Spleen (tissue), 11 donors: ENCODE measurements around the gene SIPA1. TPM values are rescaled to one million over a fixed set of nuclear protein-coding genes. Genes with fewer than 3 reads are reported as not detected.
A peak's percentile ranks its signal among the peaks of the same experiment; 100 is the strongest.

ENCODE experiments used
- DNase-seq: peaks from one replicate; pipeline ENCODE4 v3.0.0-alpha.2; 2020
- H3K27ac ChIP-seq, 8 donors: fragments of 200-600 bp; sonication (generic) in 7 of 8; 1 replicate in 4 of 8; 2 replicates in 4 of 8; pipeline versions ENCODE4 v1.5.0 to v1.8.0; 2016 to 2021; ENCODE audit warnings: inconsistent platforms in 4 of 8, mild to moderate bottlenecking in 4 of 8, moderate library complexity in 1 of 8
- H3K27me3 ChIP-seq, 7 donors: fragments of 200-600 bp; sonication (generic) in 6 of 7; replicated peaks in 1 of 7; 1 replicate in 4 of 7; 2 replicates in 3 of 7; pipeline versions ENCODE4 v1.5.0 to v1.8.0; 2016 to 2021; ENCODE audit warnings: inconsistent platforms in 3 of 7, mild to moderate bottlenecking in 1 of 7
- H3K36me3 ChIP-seq, 6 donors: fragments of 200-600 bp; sonication (generic) in 5 of 6; 1 replicate in 4 of 6; 2 replicates in 2 of 6; pipeline versions ENCODE4 v1.5.0 to v1.8.0; 2016 to 2021; ENCODE audit warnings: inconsistent platforms in 2 of 6
- H3K4me1 ChIP-seq, 6 donors: fragments of 200-600 bp; sonication (generic) in 5 of 6; 1 replicate in 3 of 6; 2 replicates in 3 of 6; pipeline versions ENCODE4 v1.5.0 to v1.8.0; 2016 to 2021; ENCODE audit warnings: inconsistent platforms in 3 of 6
- H3K4me3 ChIP-seq, 8 donors: fragments of 200-600 bp; sonication (generic) in 7 of 8; 1 replicate in 4 of 8; 2 replicates in 4 of 8; pipeline versions ENCODE4 v1.5.0 to v1.8.0; 2016 to 2021; ENCODE audit warnings: inconsistent platforms in 4 of 8, mild to moderate bottlenecking in 4 of 8, moderate library complexity in 2 of 8
- H3K9me3 ChIP-seq, 8 donors: fragments of 200-600 bp; sonication (generic) in 7 of 8; 1 replicate in 4 of 8; 2 replicates in 4 of 8; pipeline versions ENCODE4 v1.5.0 to v1.8.0; 2016 to 2021; ENCODE audit warnings: inconsistent platforms in 4 of 8
- POLR2A ChIP-seq, 3 donors: fragments of 450-650 bp; IDR thresholded peaks; one replicate each; pipeline ENCODE4 v1.5.1; 2017; ENCODE audit warnings: antibody characterized with exemption in 3 of 3, mild to moderate bottlenecking in 1 of 3
- POLR2AphosphoS5 ChIP-seq, 3 donors: sonication (generic); formaldehyde crosslinking; IDR thresholded peaks; one replicate each; pipeline ENCODE4 v1.5.1; 2017; ENCODE audit warnings: antibody characterized with exemption in 3 of 3
- WGBS, 5 donors: extraction: QIAGEN DNeasy Blood & Tissue Kit in 3 of 5; methylation state at CpG; one replicate each; pipeline versions ENCODE4 v1.1.5 to v1.1.7; 2013 to 2018; 5-methylcytosine and 5-hydroxymethylcytosine counted together
- intact Hi-C: fragments of 100-400 bp; cut with DNase I; formaldehyde crosslinking; loops from one replicate; pipeline ENCODE4 v1.15.0; 2023; ENCODE audit warnings: low total_unique reads
- polyA plus RNA-seq, 3 donors: library from polyadenylated mRNA; stranded (reverse); fragments of 200-250 nt; gene quantifications; one replicate each; pipeline ENCODE4 v1.2.1, GENCODE V29; 2013
- total RNA-seq, 7 donors: library from RNA; depleted of rRNA in 3 of 7; stranded (reverse); fragments of >200 nt in 3 of 7; fragmentation: NEBNext Ultra II Directional in 4 of 7; extraction: Animal tissue kit (Norgen Biotek cat#: 25700) in 4 of 7; gene quantifications; one replicate each; pipeline versions ENCODE4 v1.1.0 to v1.2.1, GENCODE V29; 2016 to 2021
- TF ChIP-seq, protein P1 (sequence below), 11 experiments: fragments of 200-600 bp in 7 of 11; fragments of 450-650 bp in 4 of 11; sonication (generic) in 4 of 11; IDR thresholded peaks in 8 of 11; conservative IDR thresholded peaks in 3 of 11; 1 replicate in 7 of 11; 2 replicates in 4 of 11; pipeline versions ENCODE4 v1.4.0 to v1.8.0; 2016 to 2021; ENCODE audit warnings: antibody characterized with exemption in 11 of 11, inconsistent platforms in 4 of 11, mild to moderate bottlenecking in 1 of 11
- donor health status: healthy with polysubstance abuse.
- donor health status: DM: no; HTN: no; CAD: no; lungs with moderate emphysema.
- donor health status: DM: no; HTN: no; CAD: no.
- donor health status: Bipolar disorder and iron deficiency.
- donor health status: healthy.
- donor health status: DM: no; HTN: no; CAD: no.
- donor health status: DM: yes; HTN: yes; CAD: no.

Gene SIPA1
- total and polyA plus RNA-seq, 10 donors = 167 to 423 (median 272) TPM

DNA sequence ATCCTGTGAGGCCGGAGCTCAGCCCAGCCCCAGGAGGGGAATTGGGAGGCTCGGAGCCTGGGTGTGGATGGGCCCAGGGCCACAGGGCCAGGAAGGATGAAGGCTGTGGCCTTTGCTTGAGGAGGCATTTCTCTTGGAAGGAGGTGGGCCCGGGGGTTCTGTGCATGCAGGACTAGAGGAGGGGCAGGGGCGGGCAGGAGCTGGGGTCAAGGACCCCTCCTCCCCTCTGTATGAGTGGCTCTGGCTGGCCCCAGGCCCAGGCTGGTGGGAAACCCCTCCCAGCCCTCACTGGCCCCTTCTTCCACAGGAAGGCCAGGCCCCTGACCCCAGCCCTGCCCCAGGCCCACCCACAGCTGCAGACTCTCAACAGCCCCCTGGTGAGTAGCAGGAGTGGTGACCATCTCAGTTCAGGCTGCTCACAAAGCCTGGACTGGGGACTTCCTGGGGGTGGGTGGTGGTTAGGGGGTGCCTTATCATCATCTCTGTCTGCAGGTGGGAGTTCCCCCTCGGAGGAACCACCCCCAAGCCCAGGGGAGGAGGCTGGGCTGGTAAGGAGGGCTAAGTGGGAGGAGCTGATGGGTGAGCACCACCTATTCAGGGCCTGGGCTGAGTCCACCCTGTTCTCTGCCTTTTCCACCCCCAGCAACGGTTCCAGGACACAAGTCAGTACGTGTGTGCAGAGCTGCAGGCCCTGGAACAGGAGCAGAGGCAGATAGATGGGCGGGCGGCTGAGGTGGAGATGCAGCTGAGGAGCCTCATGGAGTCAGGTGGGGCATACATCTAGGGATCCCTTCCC lies 48.3 kb upstream of the SIPA1 start:
- peaks cover 3 to 90% (median 60%) of the 10 kb centered on the region in 6 donors for H3K36me3 ChIP-seq
- peak; percentile 85 for DNase-seq

DNA sequence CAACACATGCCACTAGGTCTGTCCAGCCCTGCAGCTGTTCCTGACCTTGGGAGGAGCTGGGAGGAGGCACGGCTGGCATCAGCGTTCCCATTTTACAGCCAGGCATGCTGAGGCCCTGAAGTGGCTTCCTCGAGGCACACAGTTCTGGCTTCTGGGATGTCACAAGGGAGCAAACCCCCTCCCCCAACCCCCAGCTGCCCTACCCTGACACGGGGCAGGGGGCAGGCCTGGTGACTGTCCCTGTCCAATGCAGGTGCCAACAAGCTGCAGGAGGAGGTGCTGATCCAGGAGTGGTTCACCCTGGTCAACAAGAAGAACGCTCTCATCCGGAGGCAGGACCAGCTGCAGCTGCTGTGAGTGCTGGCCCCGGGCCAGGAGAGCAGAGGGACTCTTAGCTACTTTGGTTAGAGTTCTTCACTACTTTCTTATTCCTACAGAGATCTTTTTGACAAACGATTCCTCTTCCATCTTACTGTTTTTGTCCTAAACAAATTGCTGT lies 47.6 kb upstream of the SIPA1 start:
- 35 to 67% (median 59%) methylated on average over 4 to 8 of the region's 8 CpGs for WGBS, 5 donors
- TF ChIP-seq POLR2AphosphoS5 (IDR thresholded peaks at IDR 0.05) (peak in 2 of 3 donors; percentile 23 to 60), POLR2A (IDR thresholded peaks at IDR 0.05) (no peak)
- H3K9me3 ChIP-seq = no peaks in the 10 kb centered on the region
- peaks cover 3 to 84% (median 56%) of the 10 kb centered on the region in 6 donors for H3K36me3 ChIP-seq
- intact Hi-C loops = no loop called here
- peaks cover 57 to 99% (median 86%) of the 10 kb centered on the region in 6 donors for H3K4me1 ChIP-seq
- H3K4me3 ChIP-seq = no peak overlapping the region
- no peaks in the 10 kb centered on the region for H3K27me3 ChIP-seq
- H3K27ac ChIP-seq = peak overlapping the region in 5 of 8 donors; percentile 74 to 92 (median 86)
- no peak for DNase-seq

More for the DNA sequence above, 48.3 kb upstream of the SIPA1 start:
- 58 to 74% (median 68%) methylated on average over 5 to 9 of the region's 9 CpGs for WGBS, 5 donors
- Histone ChIP-seq H3K27me3 (no peaks in the 10 kb centered on the region), H3K27ac (peak overlapping the region in 6 of 8 donors; percentile 43 to 92 (median 85)), H3K4me3 (no peak overlapping the region), H3K9me3 (no peaks in the 10 kb centered on the region), H3K4me1 (peaks cover 53 to 96% (median 80%) of the 10 kb centered on the region in 6 donors)
- TF ChIP-seq POLR2A (IDR thresholded peaks at IDR 0.05) (no peak), POLR2AphosphoS5 (IDR thresholded peaks at IDR 0.05) (peak; percentile 2 to 75 (median 47))
- TF ChIP-seq, protein P1, sequence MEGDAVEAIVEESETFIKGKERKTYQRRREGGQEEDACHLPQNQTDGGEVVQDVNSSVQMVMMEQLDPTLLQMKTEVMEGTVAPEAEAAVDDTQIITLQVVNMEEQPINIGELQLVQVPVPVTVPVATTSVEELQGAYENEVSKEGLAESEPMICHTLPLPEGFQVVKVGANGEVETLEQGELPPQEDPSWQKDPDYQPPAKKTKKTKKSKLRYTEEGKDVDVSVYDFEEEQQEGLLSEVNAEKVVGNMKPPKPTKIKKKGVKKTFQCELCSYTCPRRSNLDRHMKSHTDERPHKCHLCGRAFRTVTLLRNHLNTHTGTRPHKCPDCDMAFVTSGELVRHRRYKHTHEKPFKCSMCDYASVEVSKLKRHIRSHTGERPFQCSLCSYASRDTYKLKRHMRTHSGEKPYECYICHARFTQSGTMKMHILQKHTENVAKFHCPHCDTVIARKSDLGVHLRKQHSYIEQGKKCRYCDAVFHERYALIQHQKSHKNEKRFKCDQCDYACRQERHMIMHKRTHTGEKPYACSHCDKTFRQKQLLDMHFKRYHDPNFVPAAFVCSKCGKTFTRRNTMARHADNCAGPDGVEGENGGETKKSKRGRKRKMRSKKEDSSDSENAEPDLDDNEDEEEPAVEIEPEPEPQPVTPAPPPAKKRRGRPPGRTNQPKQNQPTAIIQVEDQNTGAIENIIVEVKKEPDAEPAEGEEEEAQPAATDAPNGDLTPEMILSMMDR (IDR thresholded peaks at IDR 0.05 in 8 of 11, conservative IDR thresholded peaks at IDR 0.05 in 3 of 11) = no peak
- intact Hi-C loops = loop anchor here (5.0 kb wide), 1 partner anchor 47 kb away; no protein-coding TSS in a partner anchor

DNA sequence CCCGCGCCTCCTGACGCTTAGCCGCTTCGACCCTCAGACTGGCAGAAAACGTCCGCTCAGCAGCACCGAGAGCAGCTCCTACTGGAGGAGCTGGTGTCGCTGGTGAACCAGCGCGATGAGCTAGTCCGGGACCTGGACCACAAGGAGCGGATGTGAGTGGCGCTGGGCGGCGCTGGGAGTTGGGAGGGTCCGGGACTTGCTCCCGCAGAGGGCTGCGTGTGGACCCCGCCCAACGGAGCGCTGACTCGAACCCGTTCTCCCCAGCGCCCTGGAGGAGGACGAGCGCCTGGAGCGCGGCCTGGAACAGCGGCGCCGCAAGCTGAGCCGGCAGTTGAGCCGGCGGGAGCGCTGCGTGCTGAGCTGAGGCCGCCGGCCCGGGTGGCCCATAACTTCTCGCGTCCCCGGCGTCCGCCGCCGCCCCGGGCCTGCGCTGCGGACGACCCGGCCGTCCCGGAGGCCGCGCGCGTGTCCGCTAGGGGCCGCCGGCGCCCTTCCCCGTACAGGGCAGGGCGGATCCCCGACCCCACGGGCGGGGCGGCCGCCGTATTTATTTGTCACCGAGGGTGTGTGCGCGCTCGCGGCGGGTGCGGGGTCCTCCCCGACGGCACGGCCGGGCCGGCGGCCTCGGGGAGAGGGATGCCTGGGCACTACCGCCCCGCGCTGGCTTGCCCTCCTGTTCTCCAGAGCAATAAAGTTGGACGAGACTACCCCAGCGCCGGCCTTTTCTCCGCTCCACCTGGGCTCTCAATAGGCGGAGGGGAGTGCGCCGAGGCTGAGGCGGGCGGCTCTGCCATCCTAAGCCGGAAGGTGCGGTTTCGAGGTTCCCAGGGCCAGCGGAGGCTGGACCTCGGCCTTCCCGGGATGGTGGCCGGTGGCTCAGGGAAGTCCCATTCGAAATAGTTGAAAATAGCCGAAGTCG lies 45.7 kb upstream of the SIPA1 start:
- whole genome bisulfite sequencing, 5 donors = 69 to 88% (median 80%) methylated on average over 44 to 106 of the region's 106 CpGs
- DNase-seq = peak; percentile 85
- intact Hi-C loops = no loop called here
- Histone ChIP-seq H3K4me1 (peaks cover 40 to 89% (median 72%) of the 10 kb centered on the region in 6 donors), H3K36me3 (peaks cover 3 to 75% (median 43%) of the 10 kb centered on the region in 6 donors), H3K9me3 (no peaks in the 10 kb centered on the region), H3K27ac (peak overlapping the region in 6 of 8 donors; percentile 51 to 86 (median 74)), H3K27me3 (no peaks in the 10 kb centered on the region), H3K4me3 (peak overlapping the region in 2 of 8 donors; percentile 13 to 38)
- TF ChIP-seq, protein P1 (IDR thresholded peaks at IDR 0.05 in 8 of 11, conservative IDR thresholded peaks at IDR 0.05 in 3 of 11) = peak in 4 of 11 experiments; percentile 16 to 21 (median 17)
- TF ChIP-seq POLR2A (IDR thresholded peaks at IDR 0.05) = no peak
- TF ChIP-seq POLR2AphosphoS5 (IDR thresholded peaks at IDR 0.05) = peak; percentile 48 to 80 (median 75)

DNA sequence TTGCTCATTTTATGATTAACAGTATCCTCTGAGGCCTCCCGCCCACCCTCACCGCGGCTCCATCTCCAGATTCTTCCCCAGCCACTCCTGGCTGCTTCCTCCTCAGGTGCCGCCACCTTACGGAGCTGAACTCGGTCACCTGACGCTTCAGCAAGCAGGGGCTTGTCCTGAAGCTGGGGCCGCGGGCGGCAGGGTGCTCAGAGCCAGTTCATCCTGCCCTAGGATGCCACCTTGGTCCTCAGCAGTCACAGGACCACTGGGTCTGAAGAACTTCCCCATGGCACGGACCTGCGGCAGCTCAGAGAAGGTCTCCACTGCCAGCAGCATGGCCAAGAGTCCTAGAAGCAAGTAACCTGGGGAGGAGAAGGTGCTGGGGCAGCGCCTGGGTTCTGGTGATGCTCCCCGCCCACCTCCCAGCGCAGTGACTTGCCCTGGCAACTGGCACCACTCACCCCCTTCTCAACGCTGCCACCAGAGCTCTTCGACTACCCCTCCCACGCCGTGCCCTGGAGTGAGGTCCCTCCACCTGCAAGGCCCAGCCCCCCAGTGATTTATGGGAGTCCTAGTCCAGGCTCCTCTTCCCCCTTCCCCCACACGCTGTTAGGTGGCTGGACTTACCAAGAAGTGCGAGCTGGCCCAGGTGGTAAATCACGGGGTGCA lies 44.9 kb upstream of the SIPA1 start:
- H3K4me1 ChIP-seq = peaks cover 32 to 81% (median 65%) of the 10 kb centered on the region in 6 donors
- no peaks in the 10 kb centered on the region for H3K27me3 ChIP-seq
- no peaks in the 10 kb centered on the region for H3K9me3 ChIP-seq
- intact Hi-C loops = no loop called here
- H3K36me3 ChIP-seq = peaks cover 3 to 77% (median 48%) of the 10 kb centered on the region in 6 donors
- TF ChIP-seq, protein P1 (IDR thresholded peaks at IDR 0.05 in 8 of 11, conservative IDR thresholded peaks at IDR 0.05 in 3 of 11) = no peak
- TF ChIP-seq POLR2AphosphoS5 (IDR thresholded peaks at IDR 0.05) = peak in 1 of 3 donors; percentile 4
- DNase-seq = no peak
- H3K4me3 ChIP-seq = no peak overlapping the region
- peak overlapping the region in 6 of 8 donors; percentile 51 to 86 (median 74) for H3K27ac ChIP-seq
- 82 to 89% (median 86%) methylated on average over 18 to 22 of the region's 22 CpGs for WGBS, 5 donors
